22Rv1 (cell line): ENCODE data around the gene ZFP37.

Experiments
- CTCF ChIP-seq: fragments of 450-650 bp; IDR thresholded peaks from 2 replicates; pipeline ENCODE4 v1.5.1; 2017; ENCODE audit warnings: mild to moderate bottlenecking
- ZFX ChIP-seq: fragments of 450-650 bp; IDR thresholded peaks from 2 replicates; pipeline ENCODE4 v1.6.1; 2017; ENCODE audit warnings: antibody characterized with exemption, borderline replicate concordance

- TF ChIP-seq CTCF: no peak
- TF ChIP-seq ZFX: no peak
These were observed 59.1 kb downstream of the ZFP37 start for GRCh38 chr9:112997236-112997941.
